Activated T-helper 1 cell treated with anti-CD3 and anti-CD28 coated beads, Interleukin-2, amount 50 U/mL, for 16 hours (primary cell): ENCODE results near the gene GBX1.

ENCODE experiments used
- DNase-seq, 2 donors: peaks; one replicate each; pipeline ENCODE4 v3.0.0-alpha.2; 2020; ENCODE audit warnings: low read depth in 1 of 2, low spot score in 1 of 2

Gene GBX1

DNA sequence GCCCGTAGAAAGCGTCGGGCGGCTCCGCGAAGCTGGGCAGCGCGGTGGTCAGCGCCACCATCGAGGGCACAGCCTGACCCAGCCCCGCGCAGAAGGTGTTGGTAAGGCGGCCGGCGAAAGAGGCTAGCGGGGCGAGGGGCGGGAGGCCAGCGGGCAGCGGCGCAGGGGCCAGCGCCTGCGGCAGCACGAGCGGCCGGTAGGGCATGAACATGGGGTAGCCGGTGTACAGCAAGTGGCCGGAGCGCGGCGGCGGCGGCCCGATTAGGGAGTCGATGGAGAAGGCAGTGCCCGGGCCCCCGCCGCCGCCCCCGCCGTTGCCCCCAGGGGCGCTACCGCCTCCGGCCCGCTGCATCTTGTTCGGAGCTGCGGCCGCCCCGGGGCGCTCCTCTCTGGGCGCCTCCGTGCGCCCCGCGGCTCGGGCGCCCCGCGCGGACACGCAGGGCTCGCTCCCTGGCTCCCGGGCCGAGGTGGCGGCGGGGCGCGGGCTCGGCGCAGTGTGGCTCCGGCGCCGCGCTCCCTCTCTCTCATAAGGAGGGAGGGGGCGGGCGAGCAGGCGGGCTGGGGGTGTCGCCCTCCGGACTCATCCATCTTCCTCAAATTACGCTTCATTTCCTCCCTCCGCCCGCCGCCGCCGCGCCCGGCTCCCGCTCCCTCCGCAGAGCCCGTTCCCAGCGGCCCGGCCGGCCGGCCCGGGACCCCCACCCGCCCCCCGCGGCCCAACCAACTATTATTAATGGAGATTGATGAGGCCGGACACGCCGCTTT is at the start of gene GBX1:
TSS of gene GBX1 (minus strand) at position 498 of the 765 bp plus-strand sequence. CDS start at position 352, 146 bp downstream.
- no peak for DNase-seq

DNA sequence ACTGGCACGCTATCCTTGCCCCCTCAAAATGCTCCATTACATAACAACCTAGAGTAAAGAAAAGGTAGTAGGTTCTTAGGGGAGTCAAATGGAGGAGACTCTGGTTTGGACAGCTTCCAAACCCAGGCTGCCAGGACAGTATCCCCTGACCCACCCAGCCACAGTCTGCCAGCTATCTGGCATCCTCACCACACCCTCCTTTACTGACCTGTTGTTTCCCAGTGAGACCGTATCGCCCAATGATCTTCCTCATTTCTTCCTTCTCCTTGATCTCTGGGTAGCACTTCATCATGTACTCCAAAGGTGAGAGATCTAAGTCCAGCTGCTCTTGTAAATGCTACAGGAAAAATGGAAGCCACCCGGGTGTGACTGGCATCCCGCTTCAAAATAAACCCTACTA is 47.9 kb upstream of the GBX1 start:
- no peak for DNase-seq

DNA sequence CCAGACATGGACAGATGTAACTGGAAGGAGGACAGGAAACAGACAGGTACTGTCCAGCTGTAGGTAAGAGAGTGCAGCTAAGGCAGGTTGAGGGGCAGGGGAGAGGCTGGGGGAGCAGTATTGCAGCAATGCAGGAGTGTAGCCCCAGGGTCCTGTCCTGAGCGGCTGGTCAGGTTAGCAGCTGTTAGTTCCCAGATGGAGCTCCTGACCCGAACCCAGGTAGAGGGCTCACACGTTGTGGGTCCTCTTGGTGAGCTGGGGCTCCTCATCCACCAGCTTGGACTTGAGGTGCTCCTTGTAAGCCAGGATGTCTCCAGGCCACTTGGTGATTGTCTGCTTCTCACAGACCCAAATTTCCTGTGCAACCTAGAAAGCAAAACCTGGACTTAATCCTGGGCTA is 46.3 kb upstream of the GBX1 start:
- no peak for DNase-seq

DNA sequence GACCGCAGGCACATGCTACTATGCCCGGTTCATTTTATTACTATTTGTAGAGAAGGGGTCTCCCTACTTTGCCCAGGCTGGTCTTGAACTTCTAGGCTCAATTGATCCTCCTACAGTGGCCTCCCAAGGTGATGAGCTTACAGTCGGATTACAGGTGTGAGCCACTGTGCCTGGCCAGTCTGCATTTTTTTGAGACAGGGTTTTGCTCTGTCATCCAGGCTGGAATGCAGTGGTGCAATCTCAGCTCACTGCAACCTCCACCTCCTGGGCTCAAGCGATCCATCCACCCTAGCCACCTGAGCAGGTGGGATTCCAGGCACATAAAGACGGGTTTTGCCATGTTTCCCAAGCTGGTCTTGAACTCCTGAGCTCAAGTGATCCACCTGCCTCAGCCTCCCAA is 45.1 kb upstream of the GBX1 start:
- DNase-seq = no peak

DNA sequence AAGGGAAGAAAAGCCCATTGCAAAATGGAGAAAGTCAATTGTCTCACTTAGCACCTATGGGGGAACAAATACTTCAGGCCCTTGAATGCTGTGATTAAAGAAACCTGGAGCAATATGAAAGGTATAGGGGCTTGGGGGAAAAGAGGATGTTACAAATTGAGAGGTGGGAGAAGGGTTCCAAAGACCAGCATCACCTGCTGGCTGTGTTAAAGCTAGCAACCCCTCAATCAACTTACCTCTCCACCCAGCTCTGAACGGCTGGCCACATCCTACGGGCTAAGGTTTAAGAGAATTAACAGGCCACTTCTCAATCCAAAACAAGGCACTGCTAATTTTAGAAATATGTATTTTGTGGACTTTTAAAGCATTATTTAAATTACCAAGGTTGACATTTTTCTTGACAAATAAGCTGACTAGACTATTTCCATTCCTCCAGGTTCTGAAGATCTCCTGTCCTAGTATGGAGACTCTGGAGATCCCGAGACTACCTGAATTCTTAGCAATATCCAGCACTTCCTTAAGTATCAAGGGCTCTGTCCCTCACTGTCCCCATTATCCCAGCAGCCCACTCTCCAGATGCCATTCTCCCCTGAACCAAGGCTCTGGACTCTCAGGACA is 43.8 kb upstream of the GBX1 start:
- no peak for DNase-seq

DNA sequence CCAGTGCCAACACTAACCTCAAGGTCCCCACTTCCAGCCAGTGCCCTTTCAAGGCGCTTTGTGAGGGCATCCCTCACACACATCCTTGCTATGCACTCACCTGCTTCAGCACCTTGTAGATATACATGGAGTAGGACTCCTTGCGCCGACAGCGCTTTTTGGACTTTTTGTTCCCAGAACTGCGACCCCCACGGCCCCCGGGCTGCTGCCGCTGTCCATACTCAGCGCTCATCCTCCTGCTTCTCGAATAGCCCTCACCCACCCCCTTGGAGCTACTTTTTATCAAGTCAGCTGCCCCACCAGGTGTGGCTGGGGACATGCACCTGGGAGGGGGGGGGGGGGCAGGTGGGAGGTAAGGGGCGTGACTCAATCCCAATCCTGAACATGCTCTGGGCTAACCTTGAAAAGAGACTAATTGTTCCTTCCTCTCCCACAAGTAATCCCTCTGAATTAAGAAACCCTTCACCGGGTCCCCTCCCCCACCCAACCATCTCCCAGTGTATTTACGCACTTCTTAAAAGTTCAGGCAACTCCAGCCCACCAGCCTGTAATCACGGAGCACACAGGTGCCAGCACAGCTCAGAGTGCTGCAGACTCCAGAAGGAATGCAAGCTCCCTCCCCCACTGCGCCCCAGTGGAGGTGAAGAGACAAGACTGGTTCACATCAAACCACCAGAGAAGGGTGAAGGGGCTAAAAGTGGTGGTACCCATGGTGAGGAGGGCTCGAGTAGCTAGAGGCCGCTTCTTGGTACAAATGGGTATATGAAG is 42.8 kb upstream of the GBX1 start, which contains the start of gene H2BK1:
TSS of gene H2BK1 (minus strand) at position 402 of the 768 bp plus-strand sequence. CDS start at position 232, 170 bp downstream.
- DNase-seq = no peak

DNA sequence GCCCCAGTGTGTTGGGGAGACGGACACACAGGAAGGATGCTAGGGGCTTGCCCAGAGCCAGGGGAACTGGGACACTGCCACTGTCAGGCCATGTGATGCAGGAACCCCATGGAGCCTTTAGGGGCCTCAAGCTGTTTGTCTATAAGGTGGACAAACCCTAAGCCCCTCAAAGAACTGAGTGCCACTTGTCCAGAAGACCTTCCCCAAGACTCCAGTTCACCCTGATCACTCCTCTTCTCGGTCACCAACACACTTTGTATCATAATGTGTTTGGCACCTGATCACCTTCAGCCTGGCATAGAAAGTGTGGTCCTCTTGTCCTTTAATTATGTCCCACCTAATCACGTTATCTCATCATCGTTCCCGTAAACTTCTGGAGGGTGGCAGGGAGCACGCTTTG is 42.1 kb upstream of the GBX1 start:
- DNase-seq = no peak

DNA sequence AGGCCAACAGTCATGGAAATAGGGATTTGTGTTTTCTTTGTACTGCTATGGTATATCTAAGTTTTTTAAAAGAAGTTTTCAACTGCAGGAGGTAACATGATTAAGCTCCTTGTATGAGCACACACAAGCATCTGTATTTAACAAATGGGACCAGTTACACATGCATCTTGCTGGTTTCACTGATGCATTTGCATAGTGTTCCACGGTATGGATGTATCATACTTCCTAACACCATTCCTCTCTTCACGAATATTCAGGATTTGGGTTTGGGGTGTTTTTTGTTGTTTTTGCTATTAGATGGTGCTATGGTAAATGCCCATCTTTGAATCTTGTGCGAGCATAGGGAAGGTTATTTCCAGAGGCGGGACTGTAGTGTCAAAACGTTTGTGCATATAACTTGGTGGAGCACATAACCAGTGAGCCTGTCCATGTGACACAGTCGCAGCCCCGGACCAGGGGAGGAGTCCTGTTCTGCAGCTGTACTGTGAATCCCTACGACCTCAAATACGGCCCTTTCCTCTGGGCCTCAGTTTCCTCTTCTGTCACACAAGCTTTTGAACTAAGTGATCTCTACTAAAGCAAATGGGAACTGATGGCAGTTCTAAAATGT is 40.9 kb upstream of the GBX1 start:
- DNase-seq = no peak

DNA sequence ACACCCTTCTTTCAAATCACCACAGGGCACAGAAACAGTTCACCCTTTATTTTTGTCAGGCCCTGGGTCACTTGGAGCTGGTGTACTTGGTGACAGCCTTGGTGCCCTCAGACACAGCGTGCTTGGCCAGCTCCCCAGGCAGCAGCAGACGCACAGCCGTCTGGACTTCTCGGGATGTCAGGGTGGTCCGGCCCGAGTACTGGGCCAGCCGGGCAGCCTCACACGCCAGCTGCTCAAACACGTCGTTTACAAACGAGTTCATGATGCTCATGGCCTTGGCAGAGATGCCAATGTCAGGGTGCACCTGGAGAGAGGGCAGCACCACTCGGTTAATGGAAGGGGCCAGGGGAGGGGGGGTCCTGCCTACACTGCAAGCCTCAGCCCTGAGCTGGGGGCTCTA is 40.3 kb upstream of the GBX1 start:
- DNase-seq = no peak

DNA sequence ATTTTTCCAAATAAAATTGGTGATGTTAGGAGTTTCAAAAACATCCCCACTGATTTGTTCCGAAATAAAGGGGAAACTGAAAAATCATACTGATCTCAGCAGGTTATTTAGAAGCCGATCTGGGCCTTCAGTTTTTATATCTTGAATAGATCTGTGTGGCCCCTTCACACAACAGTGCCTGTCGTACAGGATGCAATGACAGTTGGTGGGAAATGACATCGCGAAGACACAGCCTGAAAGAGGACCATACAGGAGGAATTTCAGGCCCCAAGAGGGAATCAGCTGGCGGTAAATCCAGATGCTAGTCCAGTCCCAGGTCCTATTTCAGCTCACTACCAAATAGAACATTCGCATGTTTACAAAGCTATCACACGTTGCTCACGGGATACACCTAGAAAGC is 39.8 kb upstream of the GBX1 start:
- DNase-seq = no peak

DNA sequence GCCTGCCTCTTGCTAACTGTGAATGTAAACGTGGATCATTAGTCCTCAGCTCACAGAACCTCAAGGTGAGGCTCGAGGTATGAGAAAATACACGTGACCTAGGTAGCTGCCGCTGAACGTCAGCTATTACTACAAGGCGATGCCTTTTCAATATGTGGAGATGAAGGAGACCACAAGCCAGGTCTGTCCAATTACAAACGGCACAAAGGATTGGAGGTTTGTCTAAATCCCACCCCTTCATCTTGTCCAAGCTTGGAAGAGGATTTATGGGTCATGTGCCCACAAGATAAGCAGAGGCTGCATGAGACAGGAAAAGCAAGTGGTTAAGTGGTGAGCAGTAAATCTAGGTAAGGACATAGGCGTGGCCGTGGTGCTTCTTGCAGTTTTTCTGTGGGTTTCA is 39.4 kb upstream of the GBX1 start:
- no peak for DNase-seq

DNA sequence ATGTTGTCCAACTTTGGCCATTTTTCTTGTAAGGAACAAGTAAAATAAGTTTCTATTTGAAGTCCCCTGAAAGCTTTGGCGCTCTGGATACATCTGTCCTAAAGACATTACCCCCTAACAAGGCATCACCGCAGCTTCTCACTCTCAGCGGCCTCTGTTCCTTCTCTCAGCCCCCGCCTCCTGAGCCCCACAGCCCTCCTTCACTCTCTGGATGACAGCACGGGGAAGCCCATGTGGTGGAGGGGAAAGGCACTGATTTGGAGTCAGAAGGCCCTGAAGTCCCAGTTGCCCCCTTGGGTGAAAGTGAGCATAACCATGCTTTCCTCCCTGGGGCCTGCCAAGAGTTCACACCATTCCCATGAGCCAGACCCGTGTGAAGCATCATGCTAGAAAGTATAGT is 38.2 kb upstream of the GBX1 start:
- no peak for DNase-seq

DNA sequence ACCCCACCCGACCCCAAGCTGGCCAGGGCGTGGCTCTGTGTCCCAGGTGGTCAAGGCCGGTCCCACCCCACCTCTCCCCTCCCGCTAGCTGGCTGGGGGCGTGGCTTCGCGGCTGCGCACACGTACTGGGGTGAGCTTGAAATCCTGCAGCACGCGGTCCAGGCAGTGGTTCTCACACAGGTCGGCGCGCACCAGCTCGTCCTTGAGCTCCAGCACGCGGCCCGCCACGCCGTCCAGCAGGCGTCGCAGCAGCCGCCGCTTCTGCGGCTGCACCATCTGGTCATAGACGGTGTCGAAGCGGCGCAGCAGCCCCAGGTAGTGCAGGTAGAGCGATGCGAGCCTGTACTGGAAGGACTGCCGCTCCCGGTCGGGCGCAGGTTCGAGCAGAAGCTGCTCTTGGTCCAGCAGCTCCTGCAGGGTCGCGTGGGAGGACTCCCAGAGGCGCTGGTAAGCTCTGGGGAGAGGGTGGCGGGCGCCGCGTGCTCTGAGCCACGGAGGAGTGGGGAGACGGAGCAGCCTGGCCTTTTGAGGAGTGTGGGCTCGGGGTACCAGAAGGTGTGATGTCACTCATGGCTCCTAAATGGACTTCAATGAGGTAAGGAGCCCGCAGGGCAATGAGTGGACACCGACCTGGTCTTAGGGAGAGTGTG is 37.0 kb upstream of the GBX1 start:
- no peak for DNase-seq

DNA sequence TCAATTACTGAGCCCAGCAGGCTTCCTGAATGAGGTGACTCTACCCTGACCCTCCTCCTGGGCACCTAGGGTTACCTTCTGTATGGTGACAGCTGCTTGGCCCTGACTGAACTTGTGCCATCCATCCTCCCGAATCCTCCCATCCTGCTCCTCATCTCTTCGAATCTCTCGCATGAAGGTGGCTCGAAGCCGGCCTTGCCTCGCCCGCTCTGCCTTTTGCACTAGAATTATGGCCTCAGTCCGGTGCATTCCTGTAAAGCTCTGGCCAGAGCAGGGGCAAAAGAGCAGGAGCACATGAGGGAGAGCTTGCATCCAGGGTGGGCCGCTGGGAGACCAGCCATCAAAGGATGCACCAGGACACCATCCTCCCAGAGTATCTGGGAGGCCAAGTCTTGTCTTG is 35.3 kb upstream of the GBX1 start:
- DNase-seq = no peak

DNA sequence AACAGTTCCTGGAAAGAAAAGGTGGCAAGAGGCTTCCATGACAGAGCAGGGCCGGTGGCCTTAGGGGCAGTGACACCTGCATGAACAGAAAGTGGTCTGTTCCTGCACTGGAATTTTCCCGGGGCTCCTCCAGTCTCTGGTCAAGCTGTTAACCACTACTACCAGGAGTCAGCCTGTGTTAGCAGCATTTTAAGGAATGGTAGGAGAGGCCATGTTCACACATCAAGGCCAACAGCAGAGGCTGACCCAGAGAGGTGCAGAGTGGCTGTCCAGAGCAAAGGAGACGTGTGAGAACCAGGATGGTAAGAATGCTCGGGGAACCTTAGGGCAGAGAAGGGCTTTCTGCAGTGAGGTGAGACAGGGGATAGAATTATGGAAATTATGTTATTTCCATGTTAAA is 34.3 kb upstream of the GBX1 start:
- no peak for DNase-seq

DNA sequence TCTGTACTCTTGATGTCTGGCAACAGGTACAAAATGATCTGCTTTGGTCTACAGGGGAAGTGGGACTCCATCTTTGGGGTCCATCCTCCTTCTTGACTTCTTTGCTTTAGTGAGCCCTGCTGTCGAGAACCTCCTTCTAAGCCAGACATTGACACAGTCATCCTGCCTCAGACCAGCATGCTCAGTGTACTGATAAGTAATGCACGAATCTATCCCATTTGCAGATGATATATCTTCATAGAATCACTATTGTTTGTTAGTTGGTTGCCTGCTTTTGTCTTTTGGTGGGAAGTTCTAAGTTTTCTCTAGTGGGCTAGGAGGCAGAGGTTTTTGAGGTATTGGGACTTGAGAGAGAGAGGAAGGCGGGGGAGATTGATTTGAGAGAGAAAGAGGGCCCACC is 33.9 kb upstream of the GBX1 start:
- no peak for DNase-seq

DNA sequence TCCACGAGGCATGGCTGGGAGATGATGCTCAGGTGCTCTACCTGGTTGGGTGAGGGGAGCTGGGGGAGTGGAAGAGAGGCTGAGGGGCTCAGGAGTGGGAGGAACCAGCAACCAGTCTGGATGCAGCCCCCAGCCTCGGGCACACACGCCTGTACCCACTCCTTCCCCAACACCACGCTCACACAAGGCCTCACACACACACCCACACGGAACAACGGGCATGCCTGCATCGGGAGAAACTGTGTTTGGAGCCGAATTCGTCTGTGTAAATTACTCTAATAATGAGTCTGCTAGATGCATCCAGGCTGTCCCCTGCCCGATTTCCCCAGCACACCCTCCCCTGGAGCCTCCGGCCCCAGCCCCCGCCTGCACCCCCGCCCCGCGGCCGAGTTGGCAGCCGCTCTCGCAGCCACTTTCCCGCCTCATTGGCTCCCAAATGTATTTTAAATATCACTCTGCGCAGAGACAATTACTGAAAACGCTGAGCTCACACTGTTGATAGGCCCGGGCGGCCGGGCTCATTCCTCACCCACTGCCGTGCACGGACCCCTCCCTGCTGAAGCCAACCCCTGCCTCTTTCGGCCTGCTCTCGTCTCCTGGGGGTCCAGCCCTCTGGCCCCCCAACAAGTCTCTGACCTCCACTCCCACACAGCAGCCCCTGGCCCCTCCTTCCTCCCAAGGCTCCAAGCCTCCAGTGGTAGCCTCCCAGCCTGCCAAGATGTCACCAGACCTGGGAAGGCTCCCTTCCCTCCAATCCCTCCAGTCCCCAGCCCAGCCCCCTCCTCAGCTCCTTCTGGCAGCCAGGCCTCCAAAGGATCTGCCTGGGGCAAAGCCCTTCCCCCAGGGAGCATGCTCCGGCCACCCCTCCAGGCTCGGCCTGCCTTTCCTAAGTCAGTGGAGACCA is 31.7 kb upstream of the GBX1 start:
- DNase-seq = no peak

DNA sequence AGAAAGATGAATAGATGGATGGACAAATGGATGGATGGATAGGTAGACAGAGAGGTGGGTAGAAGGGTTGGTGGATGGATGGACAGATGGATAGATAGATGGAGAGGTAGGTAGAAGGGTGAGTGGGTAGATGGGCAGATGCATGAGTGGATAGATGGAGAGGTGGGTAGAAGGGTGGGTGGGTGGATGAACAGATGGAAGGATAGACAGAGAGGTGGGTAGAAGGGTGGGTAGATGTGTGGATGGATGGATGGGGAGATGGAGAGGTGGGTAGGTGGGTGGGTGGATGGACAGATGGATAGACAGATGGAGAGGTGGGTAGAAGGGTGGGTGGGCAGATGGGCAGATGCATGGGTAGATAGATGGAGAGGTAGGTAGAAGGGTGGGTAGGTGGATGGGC is 30.4 kb upstream of the GBX1 start:
- DNase-seq = no peak

DNA sequence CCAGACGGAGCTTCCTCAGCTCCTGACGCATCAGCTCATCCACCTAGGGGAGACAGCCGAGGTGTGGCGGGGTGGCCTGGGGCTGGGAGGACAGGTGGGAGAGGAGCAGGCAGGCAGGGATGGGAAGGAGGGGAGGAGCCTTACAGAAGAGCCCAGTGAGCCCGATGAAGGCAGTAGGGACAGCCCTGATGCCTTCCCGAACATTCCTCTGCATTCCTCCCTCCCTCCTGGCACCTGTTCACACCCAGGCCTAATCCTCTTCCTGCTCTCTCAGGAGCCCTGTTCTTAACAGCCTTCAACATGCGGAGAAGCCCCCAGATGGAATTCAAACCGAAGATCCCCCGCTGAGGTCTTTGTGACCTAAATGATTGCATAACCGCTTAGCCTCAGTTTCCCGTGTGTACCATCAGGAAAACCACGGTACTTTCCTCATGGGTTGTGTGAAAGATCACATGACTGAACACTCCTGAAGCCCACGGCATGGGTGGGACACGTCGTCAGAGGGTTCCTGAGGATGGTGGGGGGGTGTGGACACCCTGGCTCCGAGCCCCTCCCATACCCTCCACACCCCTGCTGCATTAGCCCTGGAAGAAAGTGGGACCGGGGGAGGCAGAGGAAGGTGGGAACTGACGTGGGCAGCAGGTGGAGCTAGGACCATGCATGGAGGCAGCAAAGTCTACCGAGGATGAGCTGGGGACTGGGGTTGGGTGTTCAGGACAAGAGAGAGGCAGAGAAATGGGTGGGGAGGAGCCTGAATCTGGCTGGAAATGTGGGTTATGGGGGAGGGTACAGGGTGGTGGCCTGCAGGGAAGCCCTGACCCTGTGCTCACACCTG is 28.3 kb upstream of the GBX1 start:
- no peak for DNase-seq
